ENCODE measurements around the gene PAPPA.

- TF ChIP-seq POLR2A (IDR thresholded peaks at IDR 0.05; ENCODE audit: low read depth, low read length) (no peak), TAF1 (IDR thresholded peaks at IDR 0.05; ENCODE audit: low read depth, low read length) (no peak), POLR2AphosphoS5 (IDR thresholded peaks at IDR 0.05; ENCODE audit: low read depth, low read length) (no peak)
Observed at GRCh38 chr9:116279230-116279629, 125.6 kb downstream of the PAPPA start.
